ENCODE results near the gene SLC25A13. TPM values are rescaled to one million over a fixed set of nuclear protein-coding genes. Genes with fewer than 3 reads are reported as not detected.
A peak's percentile ranks its signal among the peaks of the same experiment; 100 is the strongest.
"Not testable (repeated sequence)": the region's sequence is repeated elsewhere in the genome, so short reads cannot be mapped to it uniquely, and the experiment has no call there.

SLC25A13 gene
- total RNA-seq, 1 donor from 2014 or later = 21.0 TPM

DNA sequence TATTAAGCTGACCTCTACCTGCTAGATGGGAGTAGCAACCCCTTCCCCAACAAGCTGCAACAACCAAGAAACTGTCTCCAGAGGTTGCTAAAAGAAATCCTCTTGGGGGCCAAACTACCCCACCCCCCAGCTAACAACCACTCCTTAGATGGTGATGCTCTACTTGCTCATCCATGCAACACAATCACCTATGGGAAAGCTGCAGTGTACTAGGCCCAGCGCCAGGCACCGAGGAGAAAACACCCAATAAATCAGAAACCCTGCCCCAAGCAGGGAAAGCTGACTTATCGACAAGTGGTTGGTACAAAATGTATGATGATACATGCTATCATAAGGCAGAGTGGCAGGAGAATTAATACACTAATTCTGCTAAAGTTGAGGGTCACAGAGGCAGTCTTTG, 17.3 kb downstream of the SLC25A13 start:
- intact Hi-C loops (cut with micrococcal nuclease) = loop anchor here (1.0 to 5.0 kb wide), 6 partner anchors 16 to 813 kb away; partner anchors contain the start of gene SDHAF3
- Mint-ChIP-seq H3K4me3 (peak overlapping the region; percentile 0), H3K27me3 (ENCODE audit: insufficient read depth) (no peaks in the 10 kb centered on the region), H3K27ac (peak overlapping the region; percentile 62), H3K36me3 (ENCODE audit: low read depth) (peaks cover 8% of the 10 kb centered on the region), H3K9me3 (no peaks in the 10 kb centered on the region), H3K4me1 (ENCODE audit: low read depth) (peaks cover 51% of the 10 kb centered on the region)
- no peak for DNase-seq (ENCODE audit: low spot score)

DNA sequence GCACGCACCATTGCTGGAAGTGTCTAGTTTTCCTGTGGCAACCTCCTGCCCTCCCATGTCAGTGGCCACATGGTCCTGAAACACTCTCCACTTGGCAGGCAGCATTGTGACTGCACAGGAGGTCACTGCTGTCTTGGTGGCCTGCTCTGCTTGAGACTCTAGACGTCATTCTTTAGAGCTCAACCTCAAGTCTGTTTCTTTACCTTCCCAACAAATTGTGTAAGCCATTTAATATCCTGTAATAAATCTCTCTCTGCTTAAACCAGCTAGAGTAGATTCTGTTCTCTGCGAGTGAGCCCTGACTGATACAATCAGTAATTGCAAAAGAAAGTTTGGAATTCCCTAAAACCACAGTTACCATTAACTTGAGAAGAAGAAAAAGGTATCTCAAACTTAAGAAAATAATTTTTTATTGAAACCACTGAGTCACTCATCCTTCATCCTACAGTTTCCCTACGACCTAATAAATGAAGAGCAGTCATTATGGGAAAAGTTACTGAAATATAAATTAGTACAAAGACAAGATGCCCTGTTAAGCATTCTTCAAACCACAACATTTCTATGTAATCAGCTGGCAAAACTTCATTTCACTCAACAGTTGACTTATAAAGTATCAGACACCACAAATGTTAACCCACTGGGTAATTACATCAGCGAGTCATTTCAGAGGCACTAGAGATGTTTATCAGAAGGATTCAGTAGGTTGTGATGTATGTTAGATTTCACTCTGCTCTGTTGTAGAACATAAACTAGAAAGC, 18.0 kb downstream of the SLC25A13 start:
- Mint-ChIP-seq H3K36me3 (ENCODE audit: low read depth) (peaks cover 5% of the 10 kb centered on the region), H3K27ac (peak overlapping the region; percentile 62), H3K4me1 (ENCODE audit: low read depth) (peaks cover 46% of the 10 kb centered on the region), H3K9me3 (no peaks in the 10 kb centered on the region), H3K27me3 (ENCODE audit: insufficient read depth) (no peaks in the 10 kb centered on the region), H3K4me3 (peak overlapping the region; percentile 0)
- intact Hi-C loops (cut with micrococcal nuclease) = loop anchor here (1.0 to 5.0 kb wide), 6 partner anchors 16 to 813 kb away; partner anchors contain the start of gene SDHAF3
- no peak for DNase-seq (ENCODE audit: low spot score)

DNA sequence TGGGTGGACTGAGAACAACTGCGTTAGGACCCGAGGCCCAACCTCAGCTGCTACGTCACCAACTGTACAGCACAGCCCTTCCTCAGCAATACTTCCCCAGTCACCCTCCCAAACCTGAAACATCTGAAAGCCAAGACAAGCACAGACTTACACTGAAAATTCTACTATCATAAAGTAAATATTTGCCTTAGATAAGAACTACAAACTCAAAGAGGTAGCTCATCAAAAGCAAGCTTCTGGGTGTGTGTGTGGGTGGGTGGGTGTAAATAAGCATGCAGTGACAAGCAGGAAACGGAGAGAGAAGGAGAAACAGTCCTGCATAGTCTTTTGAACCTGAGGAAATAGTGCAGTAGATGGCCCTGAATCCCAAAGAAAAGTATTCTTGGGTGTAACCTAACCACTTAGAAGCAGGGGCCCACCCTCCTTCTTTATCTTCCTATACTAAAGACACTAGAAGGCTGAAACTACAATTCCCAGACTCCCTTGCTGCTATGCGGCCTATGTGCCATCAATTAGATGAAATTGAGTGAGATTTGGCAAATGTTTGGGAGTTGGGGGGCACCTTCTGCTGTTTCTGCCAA, 18.7 kb downstream of the SLC25A13 start:
- peaks cover 5% of the 10 kb centered on the region for H3K36me3 Mint-ChIP-seq (ENCODE audit: low read depth)
- H3K27me3 Mint-ChIP-seq (ENCODE audit: insufficient read depth) = no peaks in the 10 kb centered on the region
- H3K27ac Mint-ChIP-seq = peak overlapping the region; percentile 62
- intact Hi-C loops (cut with micrococcal nuclease) = loop anchor here (5.0 kb wide), 1 partner anchor 179 kb away; no protein-coding TSS in a partner anchor
- H3K4me1 Mint-ChIP-seq (ENCODE audit: low read depth) = peaks cover 40% of the 10 kb centered on the region
- H3K4me3 Mint-ChIP-seq = peak overlapping the region; percentile 0
- no peaks in the 10 kb centered on the region for H3K9me3 Mint-ChIP-seq
- DNase-seq (ENCODE audit: low spot score) = no peak

DNA sequence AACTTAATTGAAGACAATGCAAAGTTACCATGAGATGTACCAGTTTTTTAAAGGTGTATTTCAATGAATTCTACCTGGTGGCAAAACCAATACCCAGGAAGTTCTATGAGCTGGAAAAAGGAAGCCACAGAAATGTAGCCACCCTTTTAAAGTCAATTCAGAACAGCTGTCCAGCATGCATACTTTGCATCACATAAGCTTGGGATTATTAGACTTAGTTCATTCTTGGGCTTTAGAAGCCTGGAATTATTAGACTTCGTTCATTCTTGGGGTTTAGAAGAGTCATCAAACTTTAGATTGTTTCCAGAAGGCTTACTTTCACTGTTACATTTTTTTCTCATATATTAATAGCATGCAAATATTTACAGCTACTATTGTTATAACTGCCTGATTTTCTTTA, 20.9 kb downstream of the SLC25A13 start:
- H3K9me3 Mint-ChIP-seq = no peaks in the 10 kb centered on the region
- no peaks in the 10 kb centered on the region for H3K27me3 Mint-ChIP-seq (ENCODE audit: insufficient read depth)
- no peak overlapping the region for H3K27ac Mint-ChIP-seq
- DNase-seq (ENCODE audit: low spot score) = no peak
- intact Hi-C loops (cut with micrococcal nuclease) = loop anchor here (5.0 kb wide), 1 partner anchor 181 kb away; no protein-coding TSS in a partner anchor
- peaks cover 7% of the 10 kb centered on the region for H3K36me3 Mint-ChIP-seq (ENCODE audit: low read depth)
- no peak overlapping the region for H3K4me3 Mint-ChIP-seq
- peaks cover 32% of the 10 kb centered on the region for H3K4me1 Mint-ChIP-seq (ENCODE audit: low read depth)

DNA sequence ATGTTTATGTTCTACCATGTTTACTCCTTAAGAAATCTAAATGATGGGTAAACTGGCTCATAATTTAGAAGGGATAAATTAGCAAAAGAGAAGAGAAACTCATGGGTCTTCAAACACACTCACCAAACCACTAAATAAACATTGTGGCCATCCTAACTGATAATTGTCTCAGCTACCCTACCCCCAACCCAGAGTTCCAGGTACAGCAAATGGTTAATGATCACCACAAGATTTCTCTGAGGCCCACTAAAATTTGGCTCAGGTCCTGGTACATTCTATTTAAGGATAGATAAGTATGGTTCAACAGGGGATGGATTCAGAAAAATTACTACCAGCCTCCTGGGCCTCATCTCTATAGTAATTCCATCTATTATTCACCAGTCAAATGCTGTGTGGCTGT, 21.4 kb downstream of the SLC25A13 start:
- H3K4me3 Mint-ChIP-seq = no peak overlapping the region
- intact Hi-C loops (cut with micrococcal nuclease) = loop anchor here (5.0 kb wide), 1 partner anchor 182 kb away; no protein-coding TSS in a partner anchor
- H3K27me3 Mint-ChIP-seq (ENCODE audit: insufficient read depth) = no peaks in the 10 kb centered on the region
- H3K9me3 Mint-ChIP-seq = no peaks in the 10 kb centered on the region
- DNase-seq (ENCODE audit: low spot score) = no peak
- no peak overlapping the region for H3K27ac Mint-ChIP-seq
- H3K4me1 Mint-ChIP-seq (ENCODE audit: low read depth) = peaks cover 32% of the 10 kb centered on the region
- H3K36me3 Mint-ChIP-seq (ENCODE audit: low read depth) = peaks cover 9% of the 10 kb centered on the region

DNA sequence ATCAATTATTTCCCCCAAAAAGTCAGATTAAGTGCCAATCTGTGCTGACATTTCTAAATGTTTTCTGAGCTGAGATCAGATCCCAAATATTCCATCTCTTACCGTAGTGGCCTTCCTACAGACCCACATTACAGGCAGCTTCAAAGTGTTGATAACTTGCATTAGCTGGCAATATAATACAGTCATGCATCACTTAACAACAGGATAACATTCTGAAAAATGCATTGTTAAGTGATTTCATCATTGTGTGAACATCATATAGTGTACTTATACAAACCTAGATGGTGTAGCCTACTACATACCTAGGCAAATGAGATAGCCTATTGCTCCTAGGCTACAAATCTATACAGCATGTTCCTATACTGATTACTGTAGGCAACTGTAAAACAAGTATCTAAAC, 22.4 kb downstream of the SLC25A13 start:
- Mint-ChIP-seq H3K4me3 (no peak overlapping the region), H3K9me3 (no peaks in the 10 kb centered on the region), H3K27me3 (ENCODE audit: insufficient read depth) (no peaks in the 10 kb centered on the region), H3K4me1 (ENCODE audit: low read depth) (peaks cover 27% of the 10 kb centered on the region), H3K27ac (no peak overlapping the region), H3K36me3 (ENCODE audit: low read depth) (peaks cover 12% of the 10 kb centered on the region)
- no peak for DNase-seq (ENCODE audit: low spot score)
- intact Hi-C loops (cut with micrococcal nuclease) = no loop called here

DNA sequence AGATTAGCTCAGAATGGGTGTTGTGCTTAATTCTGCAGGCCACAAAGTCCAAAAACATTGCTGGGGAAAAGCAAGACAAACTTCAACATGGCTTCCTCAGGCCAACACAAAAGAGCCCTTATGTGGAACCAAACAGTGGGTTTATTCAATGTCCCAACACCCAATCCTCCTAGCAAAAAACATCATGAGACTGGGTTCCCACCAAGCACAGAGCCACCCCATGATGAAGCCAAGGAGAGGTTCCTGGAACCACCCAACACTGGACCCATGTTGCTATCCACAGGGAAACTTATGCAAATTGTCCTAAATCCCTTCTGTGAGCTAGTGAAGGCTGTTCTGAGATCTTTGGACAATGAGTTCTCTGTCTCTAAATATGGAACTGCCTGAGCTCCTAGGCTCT, 24.0 kb downstream of the SLC25A13 start:
- H3K27me3 Mint-ChIP-seq (ENCODE audit: insufficient read depth) = no peaks in the 10 kb centered on the region
- intact Hi-C loops (cut with micrococcal nuclease) = no loop called here
- peaks cover 9% of the 10 kb centered on the region for H3K36me3 Mint-ChIP-seq (ENCODE audit: low read depth)
- H3K27ac Mint-ChIP-seq = no peak overlapping the region
- H3K4me1 Mint-ChIP-seq (ENCODE audit: low read depth) = peaks cover 11% of the 10 kb centered on the region
- no peak for DNase-seq (ENCODE audit: low spot score)
- no peak overlapping the region for H3K4me3 Mint-ChIP-seq
- no peaks in the 10 kb centered on the region for H3K9me3 Mint-ChIP-seq

DNA sequence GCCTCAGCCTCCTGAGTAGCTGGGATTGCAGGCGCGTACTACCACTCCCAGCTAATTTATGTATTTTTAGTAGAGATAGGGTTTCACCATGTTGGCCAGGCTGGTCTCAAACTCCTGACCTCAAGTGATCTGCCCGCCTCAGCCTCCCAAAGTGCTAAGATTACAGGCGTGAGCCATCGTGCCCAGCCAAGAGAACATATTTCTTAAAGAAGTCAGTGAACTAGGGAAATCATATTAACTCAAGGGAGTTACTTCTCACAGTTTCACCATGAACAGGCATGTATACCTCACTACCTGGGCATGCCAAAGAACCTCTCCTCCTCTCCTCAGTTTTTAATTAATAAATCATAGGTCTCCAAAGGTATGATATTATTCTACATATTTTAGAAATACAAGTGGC, 24.5 kb downstream of the SLC25A13 start:
- H3K27me3 Mint-ChIP-seq (ENCODE audit: insufficient read depth); H3K27ac Mint-ChIP-seq; H3K4me3 Mint-ChIP-seq; H3K4me1 Mint-ChIP-seq (ENCODE audit: low read depth); H3K9me3 Mint-ChIP-seq; DNase-seq (ENCODE audit: low spot score); intact Hi-C loops (cut with micrococcal nuclease): not testable (repeated sequence)
- peaks cover 14% of the 10 kb centered on the region for H3K36me3 Mint-ChIP-seq (ENCODE audit: low read depth)

DNA sequence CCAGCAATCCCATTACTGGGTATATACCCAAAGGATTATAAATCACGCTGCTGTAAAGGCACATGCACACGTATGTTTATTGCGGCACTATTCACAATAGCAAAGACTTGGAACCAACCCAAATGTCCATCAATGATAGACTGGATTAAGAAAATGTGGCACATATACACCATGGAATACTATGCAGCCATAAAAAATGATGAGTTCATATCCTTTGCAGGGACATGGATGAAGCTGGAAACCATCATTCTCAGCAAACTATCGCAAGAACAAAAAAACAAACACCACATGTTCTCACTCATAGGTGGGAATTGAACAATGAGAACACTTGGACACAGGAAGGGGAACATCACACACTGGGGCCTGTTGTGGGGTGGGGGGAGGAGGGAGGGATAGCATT, 28.0 kb downstream of the SLC25A13 start:
- DNase-seq (ENCODE audit: low spot score); intact Hi-C loops (cut with micrococcal nuclease); H3K27ac Mint-ChIP-seq; H3K9me3 Mint-ChIP-seq; H3K27me3 Mint-ChIP-seq (ENCODE audit: insufficient read depth); H3K4me3 Mint-ChIP-seq; H3K4me1 Mint-ChIP-seq (ENCODE audit: low read depth): not testable (repeated sequence)
- H3K36me3 Mint-ChIP-seq (ENCODE audit: low read depth) = peaks cover 21% of the 10 kb centered on the region

DNA sequence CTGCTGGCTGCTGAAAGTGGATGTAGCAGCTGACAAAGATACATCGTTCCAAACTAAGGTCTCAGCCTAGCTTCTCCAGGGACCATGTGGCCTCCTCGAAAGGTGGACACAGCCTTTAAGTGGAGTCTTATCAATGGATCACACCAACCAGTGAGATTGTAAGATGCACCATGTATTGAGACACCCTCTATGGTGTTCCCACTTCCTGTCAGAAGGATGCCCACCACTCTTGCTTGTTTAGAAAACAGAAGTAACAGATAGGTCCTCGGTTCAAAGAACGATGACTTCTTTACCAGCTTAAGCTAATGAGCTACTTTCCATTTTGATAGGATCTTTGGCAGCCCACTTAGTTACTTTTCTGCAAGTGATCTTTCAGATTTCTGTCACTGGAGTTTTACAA, 34.3 kb downstream of the SLC25A13 start:
- Mint-ChIP-seq H3K4me1 (ENCODE audit: low read depth) (peaks cover 51% of the 10 kb centered on the region), H3K4me3 (no peak overlapping the region), H3K9me3 (peaks cover 14% of the 10 kb centered on the region), H3K27ac (no peak overlapping the region), H3K27me3 (ENCODE audit: insufficient read depth) (no peaks in the 10 kb centered on the region), H3K36me3 (ENCODE audit: low read depth) (peaks cover 24% of the 10 kb centered on the region)
- intact Hi-C loops (cut with micrococcal nuclease) = loop anchor here (10.0 kb wide), 2 partner anchors 213 to 827 kb away; partner anchors contain the start of gene SDHAF3
- DNase-seq (ENCODE audit: low spot score) = no peak

DNA sequence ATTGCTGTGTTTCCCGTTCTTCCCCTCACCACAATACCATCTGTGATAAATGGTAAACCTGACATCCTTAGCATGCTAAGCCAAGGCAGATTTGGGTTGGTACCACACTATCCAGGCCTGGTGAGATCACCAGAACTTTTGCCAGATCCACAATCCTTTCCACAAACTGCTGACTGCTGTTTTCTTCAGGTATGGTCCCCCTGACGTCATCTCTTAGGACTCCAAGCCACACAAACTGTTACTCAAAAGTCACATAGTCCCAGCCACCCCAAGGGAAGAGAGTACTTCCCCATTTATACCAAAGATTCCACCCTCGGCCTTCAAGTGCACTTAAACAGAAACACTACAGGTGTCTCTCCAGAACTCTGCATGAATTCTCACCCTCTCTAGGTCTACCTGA, 34.8 kb downstream of the SLC25A13 start:
- H3K4me1 Mint-ChIP-seq (ENCODE audit: low read depth) = peaks cover 51% of the 10 kb centered on the region
- no peak overlapping the region for H3K27ac Mint-ChIP-seq
- H3K36me3 Mint-ChIP-seq (ENCODE audit: low read depth) = peaks cover 20% of the 10 kb centered on the region
- no peak for DNase-seq (ENCODE audit: low spot score)
- H3K4me3 Mint-ChIP-seq = no peak overlapping the region
- no peaks in the 10 kb centered on the region for H3K27me3 Mint-ChIP-seq (ENCODE audit: insufficient read depth)
- intact Hi-C loops (cut with micrococcal nuclease) = loop anchor here (10.0 kb wide), 2 partner anchors 212 to 828 kb away; partner anchors contain the start of gene SDHAF3
- peaks cover 14% of the 10 kb centered on the region for H3K9me3 Mint-ChIP-seq

DNA sequence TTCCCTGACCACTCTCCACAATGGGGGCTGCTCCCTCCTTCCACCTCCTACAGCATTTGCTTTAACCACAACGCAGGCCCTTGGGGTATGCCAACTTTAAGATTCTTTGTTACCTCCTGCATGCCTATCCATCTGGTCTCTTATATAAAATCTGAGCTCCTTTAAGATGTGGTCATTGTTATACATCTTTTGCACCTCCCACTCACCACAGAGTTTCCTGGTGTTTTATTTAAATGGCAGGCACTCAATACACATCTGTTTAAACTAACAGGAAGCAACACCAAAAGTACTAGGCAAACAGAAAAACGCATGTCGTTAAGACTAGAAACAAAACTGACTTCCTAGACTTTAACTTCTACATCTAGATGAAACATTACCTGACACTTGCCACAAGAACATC, 36.3 kb downstream of the SLC25A13 start:
- H3K27ac Mint-ChIP-seq = peak overlapping the region; percentile 93
- H3K4me3 Mint-ChIP-seq = peak overlapping the region; percentile 66
- H3K36me3 Mint-ChIP-seq (ENCODE audit: low read depth) = peaks cover 22% of the 10 kb centered on the region
- H3K27me3 Mint-ChIP-seq (ENCODE audit: insufficient read depth) = no peaks in the 10 kb centered on the region
- H3K9me3 Mint-ChIP-seq = peaks cover 14% of the 10 kb centered on the region
- peak; percentile 50 for DNase-seq (ENCODE audit: low spot score)
- intact Hi-C loops (cut with micrococcal nuclease) = loop anchor here (1.0 to 10.0 kb wide), 5 partner anchors 19 to 829 kb away; partner anchors contain the start of gene SDHAF3
- peaks cover 51% of the 10 kb centered on the region for H3K4me1 Mint-ChIP-seq (ENCODE audit: low read depth)

DNA sequence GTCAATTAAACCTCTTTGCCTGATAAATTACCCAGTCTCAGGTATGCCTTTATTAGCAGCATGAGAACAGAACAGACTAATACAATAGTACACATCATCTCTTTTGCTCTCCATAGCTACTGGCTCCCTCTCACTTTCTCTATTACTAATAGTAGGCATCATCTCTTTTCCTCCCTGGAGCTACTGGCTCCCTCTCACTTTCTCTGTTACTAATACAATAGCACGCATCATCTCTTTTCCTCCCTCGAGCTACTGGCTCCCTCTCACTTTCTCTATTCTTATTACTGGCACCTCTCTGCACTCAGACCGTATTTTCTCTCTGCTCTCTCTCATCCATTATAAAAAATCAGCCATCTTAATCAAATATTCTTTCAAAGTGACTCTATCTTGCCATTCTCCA, 37.1 kb downstream of the SLC25A13 start:
- Mint-ChIP-seq H3K27me3 (ENCODE audit: insufficient read depth) (no peaks in the 10 kb centered on the region), H3K4me3 (peak overlapping the region; percentile 66), H3K36me3 (ENCODE audit: low read depth) (peaks cover 23% of the 10 kb centered on the region), H3K9me3 (peaks cover 14% of the 10 kb centered on the region), H3K27ac (peak overlapping the region; percentile 93), H3K4me1 (ENCODE audit: low read depth) (peaks cover 49% of the 10 kb centered on the region)
- no peak for DNase-seq (ENCODE audit: low spot score)
- intact Hi-C loops (cut with micrococcal nuclease) = loop anchor here (1.0 to 10.0 kb wide), 5 partner anchors 19 to 830 kb away; partner anchors contain the start of gene SDHAF3
